Vagina (tissue), 2 donors: Measurements from ENCODE around the gene UBE2D1. TPM values are rescaled to one million over a fixed set of nuclear protein-coding genes. Genes with fewer than 3 reads are reported as not detected.

Source experiments
- DNase-seq, 2 donors: peaks; one replicate each; pipeline ENCODE4 v3.0.0-alpha.2; 2017; ENCODE audit errors: extremely low spot score in 2 of 2
- H3K27ac ChIP-seq: fragments of 200-600 bp; sonication (generic); one replicate; pipeline ENCODE4 v1.5.1; 2019
- H3K27me3 ChIP-seq: fragments of 200-600 bp; sonication (generic); one replicate; pipeline ENCODE4 v1.5.1; 2019
- H3K36me3 ChIP-seq, 2 donors: fragments of 200-600 bp; sonication (generic); one replicate each; pipeline ENCODE4 v1.5.1; 2017 to 2019
- H3K4me1 ChIP-seq: fragments of 200-600 bp; sonication (generic); one replicate; pipeline ENCODE4 v1.5.1; 2019
- H3K4me3 ChIP-seq, 2 donors: fragments of 200-600 bp; sonication (generic); 1 replicate in 1 of 2; 2 replicates in 1 of 2; pipeline ENCODE4 v1.5.1; 2016 to 2019
- H3K9me3 ChIP-seq: fragments of 200-600 bp; sonication (generic); one replicate; pipeline ENCODE4 v1.5.1; 2019
- CTCF ChIP-seq, 3 experiments: fragments of 450-650 bp in 2 of 3; fragments of 200-600 bp in 1 of 3; sonication (generic) in 1 of 3; IDR thresholded peaks; one replicate each; pipeline ENCODE4 v1.5.1; 2017 to 2019; ENCODE audit warnings: antibody characterized with exemption in 3 of 3, mild to moderate bottlenecking in 2 of 3, moderate library complexity in 2 of 3
- POLR2A ChIP-seq, 2 donors: fragments of 450-650 bp; IDR thresholded peaks; one replicate each; pipeline ENCODE4 v1.6.1; 2017; ENCODE audit warnings: antibody characterized with exemption in 2 of 2, mild to moderate bottlenecking in 2 of 2, moderate library complexity in 2 of 2
- POLR2AphosphoS5 ChIP-seq, 2 donors: sonication (generic); formaldehyde crosslinking; IDR thresholded peaks; one replicate each; pipeline ENCODE4 v1.9.0; 2017; ENCODE audit warnings: antibody characterized with exemption in 2 of 2, mild to moderate bottlenecking in 2 of 2, low read depth in 1 of 2; ENCODE audit not compliant: insufficient read depth in 1 of 2
- intact Hi-C: fragments of 100-400 bp; cut with DNase I; formaldehyde crosslinking; loops from one replicate; pipeline ENCODE4 v1.15.1; 2023
- total RNA-seq: library from RNA; depleted of rRNA; stranded (reverse); fragments of >200 nt; gene quantifications from one replicate; pipeline ENCODE4 v1.2.3, GENCODE V29; 2016

Gene UBE2D1
- total RNA-seq, 1 donor from 2014 or later, result 10.1 TPM

- no peaks in the 10 kb centered on the region for H3K27me3 ChIP-seq
- intact Hi-C loops, result no loop called here
- no peak overlapping the region for H3K27ac ChIP-seq
- peaks cover 14% of the 10 kb centered on the region for H3K4me1 ChIP-seq
- H3K36me3 ChIP-seq, result no peaks in the 10 kb centered on the region
- DNase-seq, result no peak
- TF ChIP-seq CTCF (IDR thresholded peaks at IDR 0.05) (no peak), POLR2AphosphoS5 (IDR thresholded peaks at IDR 0.05; ENCODE audit: insufficient read depth in 1 of 2, low read depth in 1 of 2) (no peak), POLR2A (IDR thresholded peaks at IDR 0.05) (no peak)
- H3K9me3 ChIP-seq, result no peaks in the 10 kb centered on the region
- no peak overlapping the region for H3K4me3 ChIP-seq
Measured at GRCh38 chr10:58352956-58353610, 18.3 kb downstream of the UBE2D1 start.

GRCh38 chr10:58356756-58357155, 21.9 kb downstream of the UBE2D1 start:
- no peak for DNase-seq

GRCh38 chr10:58358314-58358933, 23.6 kb downstream of the UBE2D1 start:
- intact Hi-C loops, result no loop called here
- Histone ChIP-seq H3K9me3 (no peaks in the 10 kb centered on the region), H3K36me3 (no peaks in the 10 kb centered on the region), H3K4me1 (peaks cover 17% of the 10 kb centered on the region), H3K27me3 (no peaks in the 10 kb centered on the region), H3K27ac (no peak overlapping the region), H3K4me3 (no peak overlapping the region)
- TF ChIP-seq POLR2AphosphoS5 (IDR thresholded peaks at IDR 0.05; ENCODE audit: insufficient read depth in 1 of 2, low read depth in 1 of 2), result no peak
- TF ChIP-seq CTCF (IDR thresholded peaks at IDR 0.05), result no peak
- no peak for TF ChIP-seq POLR2A (IDR thresholded peaks at IDR 0.05)
- no peak for DNase-seq

More at GRCh38 chr10:58356756-58357155, 21.9 kb downstream of the UBE2D1 start:
- Histone ChIP-seq H3K4me1 (peaks cover 17% of the 10 kb centered on the region), H3K36me3 (no peaks in the 10 kb centered on the region), H3K4me3 (no peak overlapping the region), H3K27me3 (no peaks in the 10 kb centered on the region), H3K9me3 (no peaks in the 10 kb centered on the region), H3K27ac (no peak overlapping the region)
- intact Hi-C loops, result no loop called here
- TF ChIP-seq CTCF (IDR thresholded peaks at IDR 0.05), result no peak
- no peak for TF ChIP-seq POLR2AphosphoS5 (IDR thresholded peaks at IDR 0.05; ENCODE audit: insufficient read depth in 1 of 2, low read depth in 1 of 2)
- no peak for TF ChIP-seq POLR2A (IDR thresholded peaks at IDR 0.05)

- TF ChIP-seq CTCF (IDR thresholded peaks at IDR 0.05), result no peak
- no peak for TF ChIP-seq POLR2A (IDR thresholded peaks at IDR 0.05)
- no peak for TF ChIP-seq POLR2AphosphoS5 (IDR thresholded peaks at IDR 0.05; ENCODE audit: insufficient read depth in 1 of 2, low read depth in 1 of 2)
- DNase-seq, result no peak
- intact Hi-C loops, result no loop called here
- no peaks in the 10 kb centered on the region for H3K9me3 ChIP-seq
- no peak overlapping the region for H3K27ac ChIP-seq
- H3K4me3 ChIP-seq, result no peak overlapping the region
- no peaks in the 10 kb centered on the region for H3K27me3 ChIP-seq
- H3K4me1 ChIP-seq, result peaks cover 17% of the 10 kb centered on the region
- no peaks in the 10 kb centered on the region for H3K36me3 ChIP-seq
Measured at GRCh38 chr10:58358947-58359346, 24.1 kb downstream of the UBE2D1 start.

- TF ChIP-seq POLR2AphosphoS5 (IDR thresholded peaks at IDR 0.05; ENCODE audit: insufficient read depth in 1 of 2, low read depth in 1 of 2) (no peak), POLR2A (IDR thresholded peaks at IDR 0.05) (no peak), CTCF (IDR thresholded peaks at IDR 0.05) (no peak)
- Histone ChIP-seq H3K27me3 (no peaks in the 10 kb centered on the region), H3K27ac (no peak overlapping the region), H3K36me3 (peaks cover 0 to 5% of the 10 kb centered on the region in 2 donors), H3K4me1 (peaks cover 16% of the 10 kb centered on the region), H3K9me3 (no peaks in the 10 kb centered on the region), H3K4me3 (no peak overlapping the region)
- intact Hi-C loops, result no loop called here
- DNase-seq, result no peak
Measured at GRCh38 chr10:58359541-58359940, 24.7 kb downstream of the UBE2D1 start.
